DND-41 (cell line): Measurements from ENCODE around the gene AMACR.
A peak's percentile ranks its signal among the peaks of the same experiment; 100 is the strongest.

Experiments used
- ATAC-seq: fragments of 200-7000 bp; cut with Tn5 transposase; 3 replicates; pipeline ENCODE4 v1.9.1; 2021; ENCODE audit warnings: low read depth; ENCODE audit not compliant: insufficient read depth
- DNase-seq: peaks from one replicate; pipeline ENCODE4 v3.0.0-alpha.2; 2020
- H2AFZ ChIP-seq: 2 replicates; pipeline ENCODE4 v1.6.0; 2012; ENCODE audit warnings: low read depth, low read length
- H3K27ac ChIP-seq: 2 replicates; pipeline ENCODE4 v1.5.1; 2012; ENCODE audit warnings: low read length, inconsistent platforms
- H3K27me3 ChIP-seq: fragments of 200-600 bp; sonication (generic); 2 replicates; pipeline ENCODE4 v1.6.0; 2012; ENCODE audit warnings: low read length, mild to moderate bottlenecking, inconsistent platforms; ENCODE audit not compliant: insufficient read depth, poor library complexity
- H3K36me3 ChIP-seq: 2 replicates; pipeline ENCODE4 v1.5.1; 2012; ENCODE audit warnings: low read length, inconsistent platforms; ENCODE audit not compliant: insufficient read depth
- H3K4me1 ChIP-seq: 2 replicates; pipeline ENCODE4 v1.5.1; 2012; ENCODE audit warnings: mild to moderate bottlenecking, low read length; ENCODE audit not compliant: insufficient read depth
- H3K4me2 ChIP-seq: 2 replicates; pipeline ENCODE4 v1.6.0; 2012; ENCODE audit warnings: mild to moderate bottlenecking, moderate library complexity, low read length, inconsistent platforms; ENCODE audit not compliant: insufficient read depth
- H3K4me3 ChIP-seq, 2 experiments: fragments of 200-600 bp in 1 of 2; shearing (Covaris generic) in 1 of 2; 2 replicates each; pipeline ENCODE4 v1.5.1; 2012 to 2016; ENCODE audit warnings: inconsistent platforms in 2 of 2, low read length in 2 of 2, mild to moderate bottlenecking in 2 of 2, low read depth in 1 of 2, moderate library complexity in 1 of 2
- H3K79me2 ChIP-seq: 2 replicates; pipeline ENCODE4 v1.6.0; 2012; ENCODE audit warnings: low read length, inconsistent platforms; ENCODE audit not compliant: insufficient read depth
- H3K9ac ChIP-seq: 2 replicates; pipeline ENCODE4 v1.6.0; 2012; ENCODE audit warnings: low read depth, mild to moderate bottlenecking, inconsistent platforms, low read length, moderate library complexity
- H3K9me3 ChIP-seq: 2 replicates; pipeline ENCODE4 v1.5.1; 2012; ENCODE audit warnings: low read length, moderate library complexity, mild to moderate bottlenecking, inconsistent platforms; ENCODE audit not compliant: insufficient read depth, severe bottlenecking
- H4K20me1 ChIP-seq: 2 replicates; pipeline ENCODE4 v1.6.0; 2012; ENCODE audit warnings: low read length; ENCODE audit not compliant: insufficient read depth
- CTCF ChIP-seq: IDR thresholded peaks from 2 replicates; pipeline ENCODE4 v1.5.1; 2012; ENCODE audit warnings: borderline replicate concordance, low read length, moderate library complexity, mild to moderate bottlenecking; ENCODE audit not compliant: poor library complexity, severe bottlenecking; ENCODE audit errors: extremely low read depth
- EZH2 ChIP-seq: IDR thresholded peaks from 3 replicates; pipeline ENCODE4 v1.6.1; 2012; ENCODE audit warnings: borderline replicate concordance, low read depth, mild to moderate bottlenecking, moderate library complexity, low read length, inconsistent platforms; ENCODE audit not compliant: severe bottlenecking

Gene AMACR

GRCh38 chr5:34022121-34022705, 14.4 kb upstream of the AMACR start:
- TF ChIP-seq CTCF = no peak
- no peak for TF ChIP-seq EZH2
- H3K4me3 ChIP-seq = peak overlapping the region in 1 of 2 experiments; percentile 34; a peak in 1 of 4 replicates
- no peaks in the 10 kb centered on the region for H4K20me1 ChIP-seq
- peak overlapping the region; percentile 84 for H2AFZ ChIP-seq
- H3K9ac ChIP-seq = peak overlapping the region; percentile 41
- H3K36me3 ChIP-seq = peaks cover 3% of the 10 kb centered on the region; the same call in 1 of the 2 replicates
- peak; percentile 81 for DNase-seq
- H3K27me3 ChIP-seq = no peaks in the 10 kb centered on the region
- no peaks in the 10 kb centered on the region for H3K9me3 ChIP-seq
- ATAC-seq = peak; percentile 100
- H3K79me2 ChIP-seq = no peaks in the 10 kb centered on the region
- H3K4me2 ChIP-seq = peak overlapping the region; percentile 45
- H3K27ac ChIP-seq = peak overlapping the region; percentile 94
- peaks cover 23% of the 10 kb centered on the region for H3K4me1 ChIP-seq

GRCh38 chr5:34021334-34021733, 13.5 kb upstream of the AMACR start:
- DNase-seq (no peak), ATAC-seq (no peak)
- Histone ChIP-seq H3K4me2 (no peak overlapping the region), H3K27me3 (no peaks in the 10 kb centered on the region), H3K4me1 (peaks cover 23% of the 10 kb centered on the region), H3K9ac (peak overlapping the region; percentile 41; the same call in 1 of the 2 replicates), H3K79me2 (no peaks in the 10 kb centered on the region), H2AFZ (peak overlapping the region; percentile 84; the same call in 1 of the 2 replicates), H3K9me3 (no peaks in the 10 kb centered on the region), H3K4me3 (no peak overlapping the region), H3K27ac (peak overlapping the region; percentile 94), H3K36me3 (peaks cover 3% of the 10 kb centered on the region; the same call in 1 of the 2 replicates), H4K20me1 (no peaks in the 10 kb centered on the region)
- TF ChIP-seq CTCF = no peak
- TF ChIP-seq EZH2 = no peak

GRCh38 chr5:34020726-34021125, 12.9 kb upstream of the AMACR start:
- H3K36me3 ChIP-seq = peaks cover 3% of the 10 kb centered on the region; the same call in 1 of the 2 replicates
- H3K27me3 ChIP-seq = no peaks in the 10 kb centered on the region
- H2AFZ ChIP-seq = no peak overlapping the region
- TF ChIP-seq CTCF = no peak
- no peak for TF ChIP-seq EZH2
- ATAC-seq (no peak), DNase-seq (no peak)
- H3K79me2 ChIP-seq = no peaks in the 10 kb centered on the region
- H3K4me1 ChIP-seq = peaks cover 23% of the 10 kb centered on the region
- H3K9ac ChIP-seq = no peak overlapping the region
- H3K27ac ChIP-seq = no peak overlapping the region
- H3K4me3 ChIP-seq = no peak overlapping the region
- no peak overlapping the region for H3K4me2 ChIP-seq
- no peaks in the 10 kb centered on the region for H4K20me1 ChIP-seq
- no peaks in the 10 kb centered on the region for H3K9me3 ChIP-seq
